HG03175 (cell line): ENCODE measurements around the gene TMEM63A.
"Not testable (repeated sequence)": the region's sequence is repeated elsewhere in the genome, so short reads cannot be mapped to it uniquely, and the experiment has no call there.

Experiments used
- ATAC-seq: cut with Tn5 transposase; IDR thresholded peaks from one replicate; pipeline ENCODE4 v1.9.1; 2021; ENCODE audit warnings: mild to moderate bottlenecking, moderate library complexity; ENCODE audit not compliant: unreplicated experiment

The TMEM63A gene

DNA sequence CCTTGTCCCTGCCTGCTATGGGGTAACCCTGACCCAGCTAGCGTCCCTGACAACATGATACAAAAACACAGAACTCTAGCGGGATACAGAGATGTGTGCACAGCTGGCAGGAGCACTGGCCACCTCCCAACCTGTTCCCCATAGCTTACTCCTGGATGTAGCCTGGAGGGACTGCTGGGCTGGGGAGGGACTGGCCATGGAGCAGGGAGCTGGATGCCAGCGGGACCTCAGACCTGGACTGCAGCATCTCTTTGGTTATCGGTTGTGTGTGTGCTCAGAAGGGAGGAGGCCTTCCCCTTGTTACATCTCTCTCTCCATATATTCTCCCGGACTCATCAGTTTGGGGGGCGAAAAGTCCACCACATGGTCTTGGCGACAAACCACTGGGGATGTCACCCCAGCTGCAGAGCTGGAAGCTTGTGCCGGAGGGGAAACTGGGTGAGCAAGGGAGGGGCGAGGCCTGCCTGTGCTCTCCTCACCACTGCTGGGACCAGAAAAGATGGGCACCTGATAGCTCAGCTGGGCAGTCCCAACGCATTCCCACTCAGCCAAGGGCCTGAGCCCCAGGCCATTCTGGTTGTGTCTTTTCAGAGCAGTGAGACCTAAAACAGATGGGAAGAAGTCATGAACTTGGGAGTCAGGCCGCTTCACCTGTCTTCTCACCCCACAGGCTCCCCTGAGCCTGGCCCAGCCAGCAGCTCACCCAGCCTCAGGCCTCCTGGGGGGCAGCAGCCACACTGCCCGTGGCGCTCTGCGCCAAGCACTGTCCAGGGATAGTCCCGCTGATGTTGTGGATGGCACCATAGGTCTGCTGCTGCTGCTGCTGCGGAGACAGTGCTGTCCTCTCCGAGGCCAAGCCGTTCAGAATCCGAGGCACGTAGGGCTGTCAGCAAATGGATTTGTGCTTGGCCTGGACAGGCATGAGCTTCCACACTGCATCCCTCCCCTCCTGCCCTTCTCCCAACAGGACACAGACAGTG lies 35.6 kb downstream of the TMEM63A start:
- ATAC-seq, result no peak

DNA sequence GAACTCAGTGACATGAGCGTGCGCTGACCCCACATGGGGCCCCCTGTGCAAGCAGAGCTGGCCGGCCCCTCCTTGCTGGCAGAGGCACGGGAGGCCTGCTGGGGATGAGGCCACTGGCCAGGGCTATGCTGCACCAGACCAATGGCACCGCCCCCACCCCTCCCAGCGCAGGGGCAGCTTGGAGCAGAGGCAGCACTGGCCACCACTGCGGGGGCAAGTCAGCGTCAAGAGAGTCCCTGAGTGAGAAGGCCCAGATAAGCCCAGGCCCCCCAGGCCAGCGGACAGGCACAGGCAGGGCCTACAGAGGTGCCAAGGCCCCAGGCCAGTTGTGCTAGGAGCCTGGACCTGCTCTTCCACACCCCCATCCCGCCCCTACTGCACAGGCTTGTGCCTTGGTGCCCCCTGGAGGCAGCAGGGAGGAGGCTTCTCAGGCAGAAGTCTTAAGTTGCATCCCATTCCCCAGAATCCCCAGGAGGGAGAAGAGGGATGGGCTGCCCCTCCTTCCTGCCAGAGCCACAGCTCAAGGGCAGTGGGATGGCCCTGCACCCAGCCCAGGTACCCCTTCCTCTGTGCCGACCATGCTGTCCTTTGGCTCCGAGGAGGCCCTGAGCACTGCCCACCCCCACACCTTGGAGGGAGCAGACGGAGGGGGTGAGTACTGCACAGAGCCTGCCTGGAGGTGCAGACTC lies 36.5 kb downstream of the TMEM63A start:
- ATAC-seq, result no peak

DNA sequence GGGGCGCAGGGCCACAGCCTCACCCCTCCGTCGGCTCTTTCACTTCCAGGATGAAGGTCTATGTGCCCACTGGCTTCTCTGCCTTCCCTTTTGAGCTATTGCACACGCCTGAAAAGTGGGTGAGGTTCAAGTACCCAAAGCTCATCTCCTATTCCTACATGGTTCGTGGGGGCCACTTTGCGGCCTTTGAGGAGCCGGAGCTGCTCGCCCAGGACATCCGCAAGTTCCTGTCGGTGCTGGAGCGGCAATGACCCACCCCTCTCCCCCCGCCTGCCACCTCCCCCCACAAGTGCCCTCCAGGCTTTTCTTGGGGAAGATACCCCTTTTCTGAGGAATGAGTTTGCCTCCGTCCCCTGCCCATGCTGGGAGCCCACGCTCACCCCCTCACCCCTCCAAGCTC lies 37.1 kb downstream of the TMEM63A start:
- ATAC-seq, result no peak

GRCh38 chr1:225844236-225845061 lies 37.7 kb downstream of the TMEM63A start:
- no peak for ATAC-seq

DNA sequence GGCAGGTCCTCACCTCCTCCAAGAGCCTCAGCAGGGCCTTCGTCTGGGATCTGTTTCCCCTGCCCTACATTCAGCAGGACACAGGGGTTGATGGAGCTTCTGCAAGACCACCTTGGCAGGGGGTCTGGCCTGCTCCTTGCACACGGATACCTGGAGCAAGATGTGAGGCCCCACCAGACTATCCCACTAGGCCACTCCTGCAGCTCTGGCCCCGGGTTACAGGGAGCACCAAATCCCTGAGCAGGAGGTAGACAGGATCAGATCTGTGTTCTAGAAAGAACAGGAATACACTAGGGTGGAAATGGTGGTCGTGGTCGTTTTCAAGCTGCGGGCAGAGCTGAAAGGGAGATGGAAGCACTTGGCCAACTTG lies 38.8 kb downstream of the TMEM63A start:
- ATAC-seq, result no peak

GRCh38 chr1:225842788-225843425 lies 39.3 kb downstream of the TMEM63A start:
- no peak for ATAC-seq

DNA sequence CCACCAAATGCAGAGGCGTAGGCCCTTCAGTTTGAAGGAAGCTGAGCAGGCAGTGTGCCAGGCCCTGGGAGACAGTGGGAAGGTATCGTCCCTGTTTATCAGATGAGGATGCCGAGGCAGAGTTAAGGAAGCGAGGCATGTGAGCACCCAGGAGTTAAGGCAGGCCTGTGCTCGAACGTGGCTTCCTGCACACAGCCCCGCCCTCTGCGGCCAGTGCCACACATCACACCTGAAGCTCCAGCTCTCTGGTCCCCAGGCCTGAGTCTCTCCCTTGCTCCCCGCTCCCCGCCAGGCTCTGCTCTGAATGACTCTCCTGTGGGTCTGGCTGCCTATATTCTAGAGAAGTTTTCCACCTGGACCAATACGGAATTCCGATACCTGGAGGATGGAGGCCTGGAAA lies 40.1 kb downstream of the TMEM63A start:
- no peak for ATAC-seq

DNA sequence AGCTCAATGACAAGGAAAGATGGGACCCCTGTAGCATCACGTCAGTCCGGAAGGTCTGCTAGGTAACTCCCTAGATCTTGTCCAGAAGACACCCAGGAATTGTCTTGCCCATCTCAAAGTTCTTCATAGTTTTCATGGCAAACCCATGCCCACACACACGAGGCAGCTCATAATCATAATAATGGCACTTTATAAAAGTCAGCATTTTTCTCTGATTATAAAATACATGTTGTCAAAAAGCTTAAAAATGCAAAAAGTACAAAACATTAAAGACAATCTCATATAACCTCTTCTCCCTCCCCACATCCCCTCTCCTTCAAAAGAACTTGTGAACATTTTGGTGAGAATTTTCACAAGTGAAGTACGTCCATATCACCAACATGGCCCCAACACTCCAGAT lies 41.5 kb downstream of the TMEM63A start:
- ATAC-seq, result no peak

GRCh38 chr1:225840223-225840610 lies 42.0 kb downstream of the TMEM63A start:
- ATAC-seq, result no peak

- ATAC-seq, result no peak
Observed at GRCh38 chr1:225838793-225839192, 43.4 kb downstream of the TMEM63A start.

DNA sequence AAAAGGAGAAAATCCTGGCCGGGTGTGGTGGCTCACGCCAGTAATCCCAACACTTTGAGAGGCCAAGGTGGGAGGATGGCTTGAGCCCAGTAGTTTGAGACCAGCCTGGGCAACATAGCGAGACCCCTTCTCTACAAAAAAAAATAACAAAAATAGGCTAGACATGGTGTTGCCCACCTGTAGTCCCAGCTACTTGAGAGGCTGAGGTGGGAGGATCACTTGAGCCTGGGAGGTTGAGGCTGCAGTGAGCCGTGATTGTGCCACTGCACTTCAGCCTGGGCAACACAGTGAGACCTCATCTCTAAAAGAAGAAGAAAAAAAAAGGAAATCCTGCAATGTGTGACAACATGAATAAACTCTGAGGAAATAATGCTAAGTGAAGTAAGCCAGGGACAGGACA lies 45.9 kb downstream of the TMEM63A start:
- not testable (repeated sequence) for ATAC-seq

- no peak for ATAC-seq
Observed at GRCh38 chr1:225835856-225836255, 46.3 kb downstream of the TMEM63A start.

- no peak for ATAC-seq
Observed at GRCh38 chr1:225834417-225835329, 47.5 kb downstream of the TMEM63A start.

- ATAC-seq, result no peak
Observed at GRCh38 chr1:225830841-225831240, 51.3 kb downstream of the TMEM63A start.

GRCh38 chr1:225828706-225829345 lies 53.4 kb downstream of the TMEM63A start:
- no peak for ATAC-seq

GRCh38 chr1:225827076-225827475 lies 55.1 kb downstream of the TMEM63A start:
- ATAC-seq, result no peak

GRCh38 chr1:225825607-225826007 lies 56.6 kb downstream of the TMEM63A start:
- no peak for ATAC-seq

DNA sequence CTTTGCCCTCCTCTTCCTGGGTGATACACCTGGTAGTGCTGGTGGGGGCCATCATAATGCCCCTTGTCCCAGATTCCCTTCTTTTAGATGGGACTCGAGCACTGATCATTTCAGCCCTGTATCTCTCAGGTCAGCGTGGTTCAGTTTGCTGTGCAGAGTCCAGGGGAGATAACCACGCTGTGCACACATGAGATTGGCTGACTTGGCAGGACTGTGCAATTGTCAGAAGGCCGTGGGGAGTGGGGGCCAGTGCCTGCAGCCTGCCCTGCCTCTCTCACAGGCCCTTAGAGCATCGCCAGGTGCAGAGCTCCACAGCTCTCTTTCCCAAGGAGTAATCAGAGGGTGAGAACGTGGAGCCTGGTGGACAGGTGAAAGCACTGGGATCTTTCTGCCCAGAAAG lies 57.1 kb downstream of the TMEM63A start:
- ATAC-seq, result no peak

- ATAC-seq, result no peak
Observed at GRCh38 chr1:225824533-225824941, 57.6 kb downstream of the TMEM63A start.
